Measurements from ENCODE around the gene TMED1. TPM values are rescaled to one million over a fixed set of nuclear protein-coding genes. Genes with fewer than 3 reads are reported as not detected.

The TMED1 gene
- total and polyA plus RNA-seq, 2 of the 8 experiments (the other 6 are each of a cell fraction or from before 2014, with no cell fraction given): 26.9 to 31.9 TPM

DNA sequence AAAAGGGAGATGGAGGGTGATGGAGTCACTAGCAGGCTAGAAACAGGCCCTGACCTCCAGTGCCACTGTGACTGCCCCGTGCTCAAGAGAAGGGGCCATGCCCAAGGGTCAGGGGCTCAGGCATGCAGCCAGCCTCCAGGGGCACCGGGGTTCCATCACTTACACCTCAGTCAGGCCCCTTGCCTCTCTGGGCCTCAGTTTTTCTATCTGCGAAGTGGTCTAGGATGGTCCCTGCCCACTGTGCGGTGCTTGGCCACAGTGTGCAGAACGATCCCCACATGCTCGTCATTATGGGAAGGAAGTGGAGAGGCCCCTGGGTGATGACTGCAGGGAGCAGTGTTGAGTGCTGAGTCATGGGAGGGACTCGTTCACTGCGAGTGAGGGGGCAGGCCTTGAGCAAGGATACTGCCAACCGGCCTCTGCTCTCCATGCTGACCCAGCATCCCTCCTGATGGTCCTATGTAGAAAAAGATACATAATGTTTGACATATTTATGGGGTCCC, 23.1 kb downstream of the TMED1 start:
- no peak overlapping the region for H4K5ac ChIP-seq (ENCODE audit: insufficient read length, low read depth, low read length)
- no peak overlapping the region for H4K8ac ChIP-seq (ENCODE audit: extremely low read depth, insufficient read depth, low read length)
- no peak overlapping the region for H3K4me3 ChIP-seq (ENCODE audit: extremely low read depth in 1 of 4, insufficient read depth in 2 of 4, low read depth in 3 of 4, low read length in 4 of 4)
- no peaks in the 10 kb centered on the region for H3K79me1 ChIP-seq (ENCODE audit: low read depth, low read length)
- POLR2A ChIA-PET (ENCODE audit: partially characterized antibody): interaction anchor here (1.7 kb wide), 1 partner anchor 23 kb away, joined by 4 read pairs; the partner anchor contains the start of gene TMED1
- H3K14ac ChIP-seq (ENCODE audit: insufficient read length): no peak overlapping the region
- TF ChIP-seq GTF2F1 (IDR thresholded peaks at IDR 0.05; ENCODE audit: borderline replicate concordance, low read depth, low read length) (no peak), TBP (IDR thresholded peaks at IDR 0.05; ENCODE audit: low read depth, low read length) (no peak), SIN3A (conservative IDR thresholded peaks at IDR 0.05 in 1 of 2, IDR thresholded peaks at IDR 0.05 in 1 of 2; ENCODE audit: low read depth in 1 of 2, low read length in 2 of 2) (no peak)
- H3K36me3 ChIP-seq (ENCODE audit: control insufficient read depth in 2 of 4, insufficient read depth in 4 of 4, low read length in 3 of 4): peaks cover 0 to 7% (median 5%) of the 10 kb centered on the region in 4 experiments; a peak in 4 of 8 replicates
- no peak overlapping the region for H3K56ac ChIP-seq (replicated peaks; ENCODE audit: insufficient read length, low read depth, low read length)
- FAIRE-seq (no peak), DNase-seq (ENCODE audit: low read depth in 1 of 2, low spot score in 2 of 2) (no peak)
- H3K18ac ChIP-seq (ENCODE audit: extremely low read depth, low read length): no peak overlapping the region
- no peaks in the 10 kb centered on the region for H3K9me3 ChIP-seq (ENCODE audit: insufficient read depth in 2 of 2, low read depth in 1 of 2, low read length in 1 of 2)
- 91% methylated on average over 9 of the region's 9 CpGs; no CpG with 5 or more reads in 1 of the 2 experiments for WGBS, 2 experiments (ENCODE audit: extremely low coverage in 1 of 2, insufficient coverage in 1 of 2, insufficient read length in 1 of 2, insufficient replicate concordance in 2 of 2, low coverage in 1 of 2, low lambda C conversion rate in 2 of 2, missing lambda C conversion rate in 1 of 2)
- no peak overlapping the region for H4K91ac ChIP-seq (replicated peaks; ENCODE audit: insufficient read length, low read length)
- H3K23ac ChIP-seq (ENCODE audit: insufficient read length): no peak overlapping the region
- CTCF ChIA-PET (ENCODE audit: partially characterized antibody): no interaction called here
- H3K23me2 ChIP-seq (ENCODE audit: low read depth, low read length): no peaks in the 10 kb centered on the region
- H3K9ac ChIP-seq (replicated peaks in 1 of 4; ENCODE audit: extremely low read depth in 1 of 4, low read depth in 3 of 4, low read length in 3 of 4): no peak overlapping the region
- H2BK12ac ChIP-seq (ENCODE audit: low read depth, low read length): no peak overlapping the region
- H2BK120ac ChIP-seq (replicated peaks; ENCODE audit: low read depth, low read length): no peak overlapping the region
- no peak overlapping the region for H3K4ac ChIP-seq (replicated peaks; ENCODE audit: insufficient read length, low read depth, low read length)
- no peak overlapping the region for H3K27ac ChIP-seq (ENCODE audit: low read depth, low read length)
- no peaks in the 10 kb centered on the region; a peak in 1 of 7 replicates for H3K4me1 ChIP-seq (replicated peaks in 1 of 4; ENCODE audit: control insufficient read depth in 3 of 4, insufficient read depth in 4 of 4, low read length in 3 of 4)
- H3K4me2 ChIP-seq (ENCODE audit: insufficient read depth in 1 of 2, low read depth in 2 of 2, low read length in 2 of 2): no peak overlapping the region
- H2BK5ac ChIP-seq (ENCODE audit: low read depth, low read length): no peak overlapping the region
- no peak overlapping the region for H2BK15ac ChIP-seq (ENCODE audit: low read length)
- H4K20me1 ChIP-seq (replicated peaks in 1 of 2; ENCODE audit: control insufficient read depth in 1 of 2, insufficient read depth in 2 of 2, low read length in 2 of 2): peaks cover 0 to 2% of the 10 kb centered on the region in 2 experiments
- no peaks in the 10 kb centered on the region for H3K79me2 ChIP-seq (ENCODE audit: control insufficient read depth in 1 of 2, insufficient read depth in 2 of 2, low read length in 2 of 2)
- no peak overlapping the region for H2AK5ac ChIP-seq (ENCODE audit: low read depth, low read length)
- H2BK20ac ChIP-seq (ENCODE audit: low read length): no peak overlapping the region
- H3K27me3 ChIP-seq (replicated peaks in 1 of 4; ENCODE audit: control insufficient read depth in 3 of 4, extremely low read depth in 1 of 4, insufficient read depth in 3 of 4, low read length in 3 of 4): no peaks in the 10 kb centered on the region
- H2AFZ ChIP-seq (ENCODE audit: low read length): no peak overlapping the region
